Stimulated activated CD4-positive, alpha-beta T cell treated with anti-CD3 and anti-CD28 coated beads, Interleukin-2, amount 100 ng/mL, for 4 hours (primary cell): ENCODE measurements around the gene NANOGP8.
"Not testable (repeated sequence)": the region's sequence is repeated elsewhere in the genome, so short reads cannot be mapped to it uniquely, and the experiment has no call there.

Source experiments
- DNase-seq: peaks from one replicate; pipeline ENCODE4 v3.0.0-alpha.2; 2020; ENCODE audit warnings: low read depth

Gene NANOGP8

GRCh38 chr15:35092846-35093245 lies 7.8 kb upstream of the NANOGP8 start:
- DNase-seq = no peak

DNA sequence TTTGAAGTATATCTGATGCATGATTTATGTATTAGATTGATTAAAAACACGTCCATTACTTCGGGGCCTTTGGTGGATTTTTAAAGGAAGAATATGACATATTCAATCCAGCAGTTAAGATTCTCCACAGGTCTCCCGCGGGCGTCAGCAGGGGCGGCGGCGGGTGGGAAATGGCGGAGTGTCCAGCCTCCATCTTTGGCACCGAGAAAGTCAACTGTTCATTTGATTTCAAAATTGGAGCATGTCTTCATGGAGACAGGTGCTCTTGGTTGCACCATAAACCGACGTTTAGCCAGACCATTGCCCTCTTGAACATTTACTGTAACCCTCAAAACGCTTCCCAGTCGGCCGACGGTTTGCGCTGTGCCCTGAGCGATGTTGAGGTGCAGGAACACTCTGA lies 7.2 kb upstream of the NANOGP8 start:
- no peak for DNase-seq

GRCh38 chr15:35090104-35090807 lies 5.2 kb upstream of the NANOGP8 start:
- no peak for DNase-seq

- DNase-seq = no peak
Observed at GRCh38 chr15:35089551-35089950, 4.5 kb upstream of the NANOGP8 start.

GRCh38 chr15:35088329-35088728 lies 3.2 kb upstream of the NANOGP8 start:
- DNase-seq = no peak

DNA sequence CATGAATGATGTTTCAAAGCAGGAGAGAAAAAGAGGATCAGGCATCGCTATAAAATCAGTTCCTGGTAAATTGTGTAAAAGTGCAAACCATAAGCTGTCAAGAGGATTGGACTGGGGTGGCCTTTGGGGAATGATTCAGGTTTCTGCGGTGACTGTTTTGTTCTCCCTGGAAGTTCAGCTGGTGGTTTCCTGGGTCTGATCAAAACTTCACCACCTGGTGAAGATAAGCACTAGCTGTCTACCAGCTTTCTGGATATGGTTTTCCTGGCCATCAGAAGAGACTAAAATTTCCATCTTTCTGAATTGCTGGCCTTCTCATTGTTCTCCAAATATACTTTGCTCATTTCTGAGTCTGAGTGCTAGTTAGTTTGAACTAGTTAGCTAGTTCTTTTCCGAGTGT lies 2.7 kb upstream of the NANOGP8 start:
- DNase-seq = no peak

GRCh38 chr15:35082371-35083348 lies 2.4 kb downstream of the NANOGP8 start:
- not testable (repeated sequence) for DNase-seq

DNA sequence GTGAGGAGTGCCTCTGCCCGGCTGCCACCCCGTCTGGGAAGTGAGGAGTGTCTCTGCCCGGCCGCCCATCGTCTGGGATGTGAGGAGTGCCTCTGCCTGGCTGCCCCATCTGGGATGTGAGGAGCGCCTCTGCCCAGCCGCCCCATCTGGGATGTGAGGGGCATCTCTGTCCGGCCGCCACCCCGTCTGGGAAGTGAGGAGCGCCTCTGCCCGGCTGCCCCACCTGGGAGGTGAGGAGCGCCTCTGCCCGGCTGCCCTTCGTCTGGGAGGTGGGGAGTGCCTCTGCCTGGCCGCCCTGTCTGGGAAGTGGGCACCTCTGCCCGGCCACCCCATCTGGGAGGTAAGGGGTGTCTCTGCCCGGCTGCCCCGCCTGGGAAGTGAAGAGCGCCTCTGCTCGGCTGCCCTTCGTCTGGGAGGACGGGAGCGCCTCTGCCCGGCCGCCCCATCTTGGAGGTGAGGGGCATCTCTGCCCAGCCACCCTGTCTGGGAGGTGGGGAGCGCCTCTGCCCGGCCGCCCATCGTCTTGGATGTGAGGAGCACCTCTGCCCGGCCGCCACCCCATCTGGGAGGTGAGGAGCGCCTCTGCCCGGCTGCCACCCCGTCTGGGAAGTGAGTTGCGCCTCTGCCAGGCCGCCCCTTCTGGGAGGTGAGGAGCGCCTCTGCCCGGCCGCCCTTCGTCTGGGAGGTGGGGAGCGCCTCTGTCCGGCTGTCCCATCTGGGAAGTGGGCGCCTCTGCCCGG lies 3.3 kb downstream of the NANOGP8 start:
- not testable (repeated sequence) for DNase-seq

DNA sequence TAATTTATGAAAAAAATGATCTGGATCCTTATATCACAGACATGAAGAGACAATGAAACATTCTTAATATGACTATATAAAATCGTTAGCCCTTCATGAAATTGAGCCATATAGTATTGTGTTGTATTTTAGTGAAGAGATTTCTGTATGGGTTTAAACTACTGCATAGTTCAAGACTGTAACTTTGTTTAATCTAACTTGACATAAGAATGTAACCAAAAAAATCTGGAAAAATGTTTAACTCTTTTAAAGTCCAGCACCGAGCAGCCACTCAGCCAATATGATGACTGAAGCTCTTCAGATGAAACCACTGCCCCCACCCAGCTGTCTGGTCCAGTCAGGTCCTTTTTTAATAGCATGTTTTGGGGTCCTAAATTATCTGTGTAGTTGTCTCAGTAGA lies 4.9 kb downstream of the NANOGP8 start:
- DNase-seq = no peak

DNA sequence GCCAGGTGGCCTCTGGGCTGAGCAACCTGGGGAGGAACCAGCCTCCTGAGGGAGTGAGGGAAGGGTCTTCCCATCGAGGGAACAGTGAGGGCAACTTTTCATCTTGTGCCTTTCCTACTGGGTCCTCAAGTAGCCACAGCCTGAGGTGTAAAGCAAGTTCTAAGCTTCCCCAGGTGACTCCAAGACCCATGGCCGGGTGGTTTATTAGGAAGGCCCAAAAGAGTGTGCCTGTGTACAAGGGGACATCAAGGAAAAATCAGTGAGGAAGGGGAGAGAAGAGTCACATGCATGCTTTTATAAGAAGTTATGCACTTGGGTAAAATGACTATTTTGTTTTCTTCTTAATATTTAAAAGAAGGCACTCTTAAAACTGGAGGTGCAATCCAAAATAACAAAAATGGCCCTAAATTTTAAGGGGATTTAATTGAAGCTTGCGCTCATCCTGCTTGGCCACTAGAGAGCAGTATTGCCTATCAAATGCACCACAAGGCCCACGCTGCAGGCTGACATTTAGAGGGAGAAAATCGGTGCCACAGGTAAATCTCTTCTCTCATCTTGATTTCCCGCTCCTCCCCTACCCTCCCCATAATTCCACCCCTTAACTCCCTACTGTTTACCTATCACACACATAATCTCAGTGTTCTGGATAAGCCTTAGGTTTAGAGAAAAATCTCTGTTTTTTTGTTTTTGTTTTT lies 6.7 kb downstream of the NANOGP8 start:
- no peak for DNase-seq

- no peak for DNase-seq
Observed at GRCh38 chr15:35071106-35071505, 14.0 kb downstream of the NANOGP8 start.

GRCh38 chr15:35068846-35069475 lies 16.1 kb downstream of the NANOGP8 start:
- DNase-seq = no peak

GRCh38 chr15:35067496-35068347 lies 17.4 kb downstream of the NANOGP8 start:
- no peak for DNase-seq

GRCh38 chr15:35066094-35066493 lies 19.0 kb downstream of the NANOGP8 start:
- DNase-seq = no peak

DNA sequence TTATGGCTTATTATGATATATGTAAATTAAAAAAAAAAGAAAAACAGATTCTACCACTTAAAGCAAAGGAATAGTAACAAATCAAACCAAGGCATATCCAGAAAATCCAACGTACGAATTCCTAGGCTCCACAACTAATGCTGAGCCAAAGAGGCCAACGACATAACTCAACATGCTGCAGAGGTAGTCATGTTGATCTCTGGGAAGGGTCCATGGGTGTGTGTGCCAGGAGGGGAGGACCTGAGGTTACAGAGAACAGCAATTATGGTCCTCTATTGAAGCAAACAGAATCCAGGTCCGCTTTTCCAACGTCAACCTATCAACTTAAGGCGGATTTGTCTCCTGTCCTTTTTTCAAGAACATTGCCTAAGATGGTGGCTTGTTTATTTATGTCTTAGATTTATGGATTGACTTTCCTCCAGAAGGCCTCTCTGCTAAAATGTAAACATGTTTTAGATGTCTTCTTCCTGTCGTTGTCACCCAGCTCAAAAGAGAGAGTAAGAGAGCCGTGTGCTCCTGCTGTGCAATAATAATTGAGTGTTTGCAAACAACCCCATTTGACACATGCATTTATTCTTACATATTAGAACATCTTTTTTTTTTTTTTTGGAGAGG lies 20.4 kb downstream of the NANOGP8 start:
- DNase-seq = no peak

- DNase-seq = no peak
Observed at GRCh38 chr15:35062738-35063099, 22.4 kb downstream of the NANOGP8 start.

GRCh38 chr15:35061825-35062737 lies 23.0 kb downstream of the NANOGP8 start:
- DNase-seq = no peak

GRCh38 chr15:35061161-35061824 lies 23.8 kb downstream of the NANOGP8 start:
- DNase-seq = no peak
